ENCODE measurements around the gene CA9.
"Not testable (repeated sequence)": the region's sequence is repeated elsewhere in the genome, so short reads cannot be mapped to it uniquely, and the experiment has no call there.

CA9 gene

DNA sequence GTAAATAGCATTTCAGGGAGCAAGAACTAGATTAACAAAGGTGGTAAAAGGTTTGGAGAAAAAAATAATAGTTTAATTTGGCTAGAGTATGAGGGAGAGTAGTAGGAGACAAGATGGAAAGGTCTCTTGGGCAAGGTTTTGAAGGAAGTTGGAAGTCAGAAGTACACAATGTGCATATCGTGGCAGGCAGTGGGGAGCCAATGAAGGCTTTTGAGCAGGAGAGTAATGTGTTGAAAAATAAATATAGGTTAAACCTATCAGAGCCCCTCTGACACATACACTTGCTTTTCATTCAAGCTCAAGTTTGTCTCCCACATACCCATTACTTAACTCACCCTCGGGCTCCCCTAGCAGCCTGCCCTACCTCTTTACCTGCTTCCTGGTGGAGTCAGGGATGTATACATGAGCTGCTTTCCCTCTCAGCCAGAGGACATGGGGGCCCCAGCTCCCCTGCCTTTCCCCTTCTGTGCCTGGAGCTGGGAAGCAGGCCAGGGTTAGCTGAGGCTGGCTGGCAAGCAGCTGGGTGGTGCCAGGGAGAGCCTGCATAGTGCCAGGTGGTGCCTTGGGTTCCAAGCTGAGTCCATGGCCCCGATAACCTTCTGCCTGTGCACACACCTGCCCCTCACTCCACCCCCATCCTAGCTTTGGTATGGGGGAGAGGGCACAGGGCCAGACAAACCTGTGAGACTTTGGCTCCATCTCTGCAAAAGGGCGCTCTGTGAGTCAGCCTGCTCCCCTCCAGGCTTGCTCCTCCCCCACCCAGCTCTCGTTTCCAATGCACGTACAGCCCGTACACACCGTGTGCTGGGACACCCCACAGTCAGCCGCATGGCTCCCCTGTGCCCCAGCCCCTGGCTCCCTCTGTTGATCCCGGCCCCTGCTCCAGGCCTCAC is at the start of gene CA9:
TSS of gene CA9 (plus strand) at position 797 of the 893 bp plus-strand sequence. CDS start at position 829, 32 bp downstream.
- DNase-seq = peak; percentile 82

DNA sequence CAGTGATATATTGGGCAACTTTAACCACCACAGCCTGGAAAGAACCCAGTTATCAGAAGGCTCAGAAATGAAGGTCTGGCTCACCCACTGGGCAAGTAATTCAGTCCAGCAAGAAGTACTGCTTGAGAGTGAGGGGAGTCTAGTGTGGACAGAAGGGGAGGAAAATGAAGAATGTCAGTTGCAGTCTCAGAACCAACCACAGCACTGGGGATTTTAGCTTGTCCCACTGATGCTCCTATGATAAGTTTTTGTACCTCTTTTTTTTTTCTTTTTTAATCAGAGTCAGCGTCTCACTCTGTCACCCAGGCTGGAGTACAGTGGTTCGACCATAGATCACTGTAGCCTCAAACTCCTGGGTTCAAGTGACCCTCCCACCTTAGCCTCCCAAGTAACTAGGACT is 46.2 kb upstream of the CA9 start:
- no peak for DNase-seq

DNA sequence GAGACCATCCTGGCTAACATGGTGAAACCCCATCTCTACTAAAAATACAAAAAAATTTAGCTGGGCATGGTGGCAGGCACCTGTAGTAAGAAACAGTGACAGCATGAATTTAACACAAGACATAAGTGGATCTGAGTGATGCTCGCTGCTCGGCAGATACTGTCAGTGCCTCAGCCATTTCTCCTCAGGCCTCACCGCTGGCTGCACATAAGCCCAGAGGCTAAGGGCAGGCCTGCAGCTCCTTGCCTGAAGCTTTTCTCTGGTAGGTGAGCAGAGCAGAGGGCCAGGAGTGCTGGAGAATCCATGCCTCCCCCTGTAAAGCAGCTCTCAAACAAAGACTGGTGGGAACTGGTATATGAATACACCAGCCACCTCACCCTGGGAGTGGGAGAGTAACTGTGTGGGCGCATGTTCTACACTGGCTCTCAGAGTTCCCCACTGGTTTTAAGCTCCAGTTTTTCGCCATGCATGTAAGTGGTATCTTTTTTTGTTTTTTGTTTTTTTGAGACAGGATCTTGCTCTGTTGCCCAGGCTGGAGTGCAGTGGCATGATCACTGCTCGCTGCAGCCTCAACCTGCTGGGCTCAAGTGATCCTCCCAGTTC is 45.2 kb upstream of the CA9 start:
- no peak for DNase-seq

DNA sequence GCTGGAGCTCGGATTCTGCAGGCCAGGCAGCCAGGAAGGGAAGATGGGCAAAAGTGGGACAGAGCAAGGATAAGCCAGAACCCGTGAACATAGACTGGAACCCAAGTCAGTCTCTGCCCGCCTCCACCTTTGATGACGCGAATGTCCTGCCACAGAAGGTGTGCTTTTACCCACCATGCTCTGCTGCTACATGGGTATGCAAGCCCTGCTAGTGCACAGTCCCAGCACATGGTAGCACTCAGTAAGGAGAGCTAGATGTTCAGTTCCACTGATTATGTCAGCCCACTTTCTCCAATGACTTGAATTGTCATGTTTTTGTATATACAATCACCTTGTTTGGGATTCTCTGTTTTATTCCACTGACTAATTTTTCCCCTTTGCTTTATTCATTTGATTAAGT is 44.1 kb upstream of the CA9 start:
- no peak for DNase-seq

DNA sequence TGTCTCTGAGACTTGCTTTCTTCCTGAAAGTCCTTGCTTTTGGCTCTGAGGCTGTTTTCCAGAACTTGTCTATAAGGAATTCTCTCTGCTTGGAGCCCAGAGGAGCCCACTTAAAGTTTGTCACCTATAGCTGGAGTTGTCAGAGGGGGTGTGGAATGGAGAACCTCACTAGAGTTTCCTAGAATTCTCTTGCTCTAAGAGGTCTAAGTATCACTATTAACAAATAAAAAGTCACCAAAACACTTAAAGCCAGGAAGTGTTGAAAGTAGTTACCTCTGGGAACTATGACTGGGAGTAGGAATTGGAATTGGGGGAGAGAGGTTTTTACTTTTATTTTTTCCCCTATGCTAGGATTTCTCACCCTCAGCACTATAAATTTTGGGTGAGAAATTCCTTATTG is 38.0 kb upstream of the CA9 start:
- no peak for DNase-seq

DNA sequence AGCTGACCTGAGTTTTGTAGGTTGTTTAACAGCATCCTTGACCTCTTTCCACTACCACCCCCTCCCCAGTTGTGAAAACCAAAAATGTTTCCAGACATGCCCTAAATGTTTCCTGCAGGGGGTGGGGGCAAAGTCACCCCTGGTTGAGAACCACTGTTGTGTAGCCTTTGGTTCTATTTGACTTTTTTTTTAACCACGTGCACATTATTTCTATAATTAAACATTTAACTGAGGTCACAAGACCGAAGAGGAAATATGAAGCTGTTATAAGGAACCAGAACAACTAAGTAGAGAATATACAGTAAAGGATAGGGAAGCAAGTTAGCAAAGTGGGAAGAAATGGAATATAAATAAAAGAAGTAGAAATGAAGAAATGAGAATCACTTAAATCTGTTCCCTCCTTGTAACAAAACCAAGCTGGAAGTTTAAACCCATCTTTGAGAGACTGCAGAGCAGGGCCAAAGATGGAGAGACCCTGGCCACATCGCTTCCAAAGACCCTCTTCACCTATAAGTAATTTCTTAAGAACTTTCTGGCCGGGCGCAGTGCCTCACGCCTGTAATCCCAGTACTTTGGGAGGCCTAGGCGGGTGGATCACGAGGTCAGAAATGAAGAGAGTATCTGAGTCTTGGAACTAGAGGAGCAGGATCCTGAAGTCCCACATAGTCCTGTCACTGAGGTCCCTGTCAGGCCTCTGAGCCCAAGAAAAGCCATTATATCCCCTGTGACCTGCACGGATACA is 37.4 kb upstream of the CA9 start:
- no peak for DNase-seq

DNA sequence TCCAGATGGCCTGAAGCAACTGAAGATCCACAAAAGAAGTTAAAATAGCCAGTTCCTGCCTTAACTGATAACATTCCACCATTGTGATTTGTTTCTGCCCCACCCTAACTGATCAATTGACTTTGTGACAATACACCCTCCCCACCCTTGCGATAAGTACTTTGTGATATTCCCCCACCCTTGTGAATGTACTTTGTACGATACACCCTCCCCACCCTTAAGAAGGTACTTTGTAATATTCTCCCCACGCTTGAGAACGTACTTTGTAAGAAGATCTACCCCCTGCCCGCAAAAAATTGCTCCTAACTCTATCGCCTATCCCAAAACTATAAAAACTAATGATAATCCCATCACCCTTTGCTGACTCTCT is 36.9 kb upstream of the CA9 start:
- DNase-seq = not testable (repeated sequence)

DNA sequence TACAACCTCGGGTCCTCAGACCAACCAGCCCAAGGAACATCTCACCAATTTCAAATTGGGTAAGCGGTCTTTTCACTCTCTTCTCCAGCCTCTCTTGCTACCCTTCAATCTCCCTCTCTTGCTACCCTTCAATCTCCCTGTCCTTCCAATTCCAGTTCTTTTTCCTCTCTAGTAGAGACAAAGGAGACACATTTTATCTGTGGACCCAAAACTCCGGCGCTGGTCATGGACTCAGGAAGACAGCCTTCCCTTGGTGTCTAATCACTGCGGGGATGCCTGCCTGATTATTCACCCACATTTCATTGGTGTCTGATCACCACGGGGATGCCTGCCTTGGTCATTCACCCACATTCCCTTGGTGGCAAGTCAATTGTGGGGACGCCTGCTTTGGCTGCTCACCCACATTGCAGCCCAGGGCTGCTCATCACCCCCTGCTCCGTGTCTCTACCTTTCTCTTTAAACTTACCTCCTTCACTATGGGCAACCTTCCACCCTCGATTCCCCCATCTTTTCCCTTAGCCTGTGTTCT is 36.2 kb upstream of the CA9 start:
- DNase-seq = not testable (repeated sequence)

DNA sequence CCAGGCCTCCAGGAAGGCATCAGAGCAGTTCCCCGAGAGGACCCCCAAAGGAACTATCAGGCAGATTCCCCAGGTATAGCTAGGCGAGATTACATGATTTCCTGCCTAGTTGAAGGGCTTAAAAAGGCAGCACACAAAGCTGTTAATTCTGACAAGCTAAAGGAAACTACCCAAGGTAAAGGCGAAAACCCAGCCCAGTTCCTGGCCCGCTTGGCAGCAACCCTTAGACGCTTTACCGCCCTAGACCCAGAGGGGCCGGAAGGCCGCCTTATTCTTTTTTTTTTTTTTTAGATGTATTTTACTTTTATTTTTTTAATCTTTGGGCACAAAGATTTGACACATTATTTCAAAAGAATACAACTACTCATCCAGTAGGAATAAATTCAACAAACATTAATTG is 35.0 kb upstream of the CA9 start:
- not testable (repeated sequence) for DNase-seq

DNA sequence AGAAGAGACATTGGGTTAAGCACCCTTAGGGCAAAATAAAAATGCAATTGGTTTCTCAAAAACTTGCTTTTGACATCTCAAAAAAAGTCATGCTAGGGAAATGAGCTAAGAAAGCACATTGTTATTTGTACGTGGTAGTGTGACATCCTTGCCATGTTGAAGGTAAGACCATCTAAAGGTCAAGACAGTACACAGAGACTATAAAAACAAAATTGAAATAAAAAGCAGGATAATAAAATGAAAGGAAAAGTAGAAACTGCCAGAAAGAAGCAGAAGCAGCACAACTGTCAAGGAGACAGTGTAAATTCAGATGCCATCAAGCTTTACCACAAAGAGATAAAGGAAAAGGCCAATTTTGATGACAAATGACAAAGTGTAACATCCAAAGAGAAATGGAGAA is 34.5 kb upstream of the CA9 start:
- DNase-seq = not testable (repeated sequence)

DNA sequence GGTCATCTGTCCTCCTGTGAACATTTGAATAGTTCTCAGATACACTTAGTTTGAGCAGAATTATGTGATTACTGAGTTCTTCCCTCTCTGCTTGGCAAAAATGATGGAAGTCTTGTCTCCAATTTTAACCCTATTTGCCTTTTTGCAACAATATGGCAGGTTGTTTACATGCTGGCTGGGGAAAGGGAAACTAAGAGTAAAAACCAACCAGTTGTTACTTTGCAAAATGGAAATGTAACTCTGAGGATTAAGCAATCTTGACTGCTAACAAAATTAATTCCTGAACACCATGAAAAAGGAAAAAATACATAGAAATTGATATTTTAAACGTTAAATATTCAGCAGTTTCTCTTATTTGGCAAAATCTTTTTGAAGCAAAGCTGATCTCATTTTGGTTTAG is 34.1 kb upstream of the CA9 start:
- no peak for DNase-seq

DNA sequence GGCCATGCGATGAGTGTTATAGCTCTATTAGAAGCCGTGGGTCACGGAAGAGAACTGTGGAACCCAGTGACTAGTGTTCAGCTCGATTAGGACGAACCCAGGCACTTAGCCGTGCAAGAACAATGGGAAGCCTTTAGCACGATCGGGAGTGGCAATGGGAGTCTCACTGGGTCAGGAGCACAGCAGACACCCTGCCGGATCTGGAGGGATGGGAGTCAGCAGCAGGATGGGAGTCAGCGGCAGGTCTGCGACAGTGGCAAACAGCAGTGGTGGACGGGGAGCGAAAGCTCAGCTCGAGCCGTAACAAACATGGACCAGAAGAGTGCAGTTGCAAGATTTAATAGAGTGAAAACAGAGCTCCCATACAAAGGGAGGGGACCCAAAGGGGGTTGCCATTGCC is 33.3 kb upstream of the CA9 start:
- not testable (repeated sequence) for DNase-seq

DNA sequence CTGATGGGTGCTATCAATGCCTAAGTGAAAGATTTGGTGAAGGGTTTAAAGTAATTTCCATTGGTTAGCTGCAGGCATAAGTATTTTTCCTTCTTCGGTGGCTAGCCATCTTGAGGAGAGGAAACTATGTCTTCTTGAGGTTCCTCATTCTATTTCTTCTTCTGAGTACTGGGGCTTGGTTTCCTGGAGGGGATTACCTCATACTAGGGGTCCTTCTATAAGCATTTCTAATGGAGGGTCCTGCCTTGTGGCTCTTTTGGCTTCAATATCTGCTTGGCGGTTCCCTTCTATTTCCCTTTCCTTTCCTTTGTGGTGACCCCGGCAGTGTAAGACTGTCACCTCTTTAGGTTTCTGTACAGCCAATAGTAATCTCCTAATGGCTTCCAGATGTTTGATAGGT is 32.2 kb upstream of the CA9 start:
- DNase-seq = not testable (repeated sequence)

DNA sequence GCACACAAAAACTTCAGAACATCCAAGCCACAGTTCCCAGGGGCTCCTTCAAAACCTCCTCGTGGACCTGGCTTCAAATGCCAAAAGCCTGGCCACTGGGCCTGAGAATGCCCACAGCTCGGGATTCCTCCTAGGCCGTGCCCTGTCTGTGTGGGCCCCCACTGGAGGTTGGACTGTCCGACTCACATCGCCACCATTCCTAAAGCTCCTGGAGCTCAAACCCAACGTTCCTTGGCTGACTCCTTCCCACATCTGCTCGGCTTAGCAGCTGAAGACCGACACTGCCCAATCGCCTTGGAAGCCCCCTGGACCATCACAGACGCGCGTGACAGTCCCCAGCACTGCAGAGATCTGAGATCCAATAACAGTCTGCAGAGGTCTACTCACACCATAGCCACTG is 30.7 kb upstream of the CA9 start:
- no peak for DNase-seq

DNA sequence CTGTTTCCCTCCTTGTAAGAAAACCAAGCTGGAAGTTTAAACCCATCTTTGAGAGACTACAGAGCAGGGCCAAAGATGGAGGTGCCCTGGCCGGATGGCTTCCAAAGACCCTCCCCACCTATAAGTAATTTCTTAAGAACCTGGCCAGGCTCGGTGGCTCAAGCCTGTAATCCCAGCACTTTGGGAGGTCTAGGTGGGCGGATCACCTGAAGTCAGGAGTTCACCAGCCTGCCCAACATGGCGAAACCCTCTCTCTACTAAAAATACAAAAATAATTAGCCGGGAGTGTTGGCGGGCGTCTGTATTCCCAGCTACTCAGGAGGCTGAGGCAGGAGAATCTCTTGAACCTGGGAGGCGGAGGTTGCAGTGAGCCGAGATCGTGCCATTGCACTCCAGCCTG is 28.0 kb upstream of the CA9 start:
- DNase-seq = not testable (repeated sequence)

DNA sequence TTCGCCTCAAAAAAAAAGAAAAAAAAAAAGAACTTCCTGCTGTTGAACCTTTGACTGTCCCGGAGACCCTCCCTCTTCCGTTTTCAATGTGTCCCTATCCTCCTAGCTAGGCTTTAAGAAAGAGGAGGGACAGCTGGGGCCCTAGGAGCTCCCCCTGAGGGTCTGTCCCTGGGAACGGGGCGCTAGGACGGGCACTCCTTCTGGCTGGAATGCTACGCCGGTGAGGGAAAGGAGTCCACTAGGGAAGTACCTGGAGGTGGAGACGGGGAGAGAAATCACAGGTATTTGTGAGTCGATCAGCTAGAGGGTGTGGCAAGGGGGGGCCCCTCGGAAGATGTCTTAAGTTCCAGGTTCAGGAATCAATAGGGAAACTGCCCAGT is 27.6 kb upstream of the CA9 start:
- DNase-seq = peak; percentile 74

DNA sequence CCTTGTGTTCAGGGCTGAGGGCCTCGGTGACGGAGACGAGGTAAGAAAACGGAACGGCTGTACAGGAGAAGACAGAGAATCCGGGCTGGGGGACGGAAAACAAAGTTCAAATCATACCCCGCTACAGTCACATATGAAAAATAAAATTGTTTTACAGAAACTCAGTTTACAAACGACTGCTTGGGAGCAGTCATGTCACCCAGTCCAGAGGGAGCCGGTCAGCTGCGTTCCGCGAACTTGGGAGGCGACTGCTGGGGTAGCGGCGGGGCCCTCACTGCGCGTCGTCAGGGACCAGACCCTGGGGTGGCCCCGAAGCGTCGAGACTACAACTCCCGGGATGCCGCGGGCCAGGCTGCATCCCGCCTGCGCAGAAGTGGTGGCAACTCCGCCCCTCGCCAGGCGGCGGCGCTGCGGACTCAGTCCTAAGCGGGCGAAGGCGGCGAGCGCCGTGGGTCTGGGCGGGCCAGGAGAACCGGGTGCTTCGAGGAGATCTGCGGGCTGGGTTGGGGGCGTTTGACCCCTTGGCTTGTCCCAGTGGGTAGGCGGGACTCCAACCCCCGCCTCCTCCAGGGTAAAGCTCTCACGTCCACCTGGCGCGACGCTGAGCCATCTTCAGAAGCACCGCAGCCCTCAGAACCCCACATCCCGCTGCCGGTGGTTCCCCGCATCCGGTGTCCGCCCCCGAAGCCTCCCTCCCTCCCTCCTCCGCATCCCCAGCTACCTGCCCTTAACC is 27.0 kb upstream of the CA9 start:
- peak; percentile 90 for DNase-seq

DNA sequence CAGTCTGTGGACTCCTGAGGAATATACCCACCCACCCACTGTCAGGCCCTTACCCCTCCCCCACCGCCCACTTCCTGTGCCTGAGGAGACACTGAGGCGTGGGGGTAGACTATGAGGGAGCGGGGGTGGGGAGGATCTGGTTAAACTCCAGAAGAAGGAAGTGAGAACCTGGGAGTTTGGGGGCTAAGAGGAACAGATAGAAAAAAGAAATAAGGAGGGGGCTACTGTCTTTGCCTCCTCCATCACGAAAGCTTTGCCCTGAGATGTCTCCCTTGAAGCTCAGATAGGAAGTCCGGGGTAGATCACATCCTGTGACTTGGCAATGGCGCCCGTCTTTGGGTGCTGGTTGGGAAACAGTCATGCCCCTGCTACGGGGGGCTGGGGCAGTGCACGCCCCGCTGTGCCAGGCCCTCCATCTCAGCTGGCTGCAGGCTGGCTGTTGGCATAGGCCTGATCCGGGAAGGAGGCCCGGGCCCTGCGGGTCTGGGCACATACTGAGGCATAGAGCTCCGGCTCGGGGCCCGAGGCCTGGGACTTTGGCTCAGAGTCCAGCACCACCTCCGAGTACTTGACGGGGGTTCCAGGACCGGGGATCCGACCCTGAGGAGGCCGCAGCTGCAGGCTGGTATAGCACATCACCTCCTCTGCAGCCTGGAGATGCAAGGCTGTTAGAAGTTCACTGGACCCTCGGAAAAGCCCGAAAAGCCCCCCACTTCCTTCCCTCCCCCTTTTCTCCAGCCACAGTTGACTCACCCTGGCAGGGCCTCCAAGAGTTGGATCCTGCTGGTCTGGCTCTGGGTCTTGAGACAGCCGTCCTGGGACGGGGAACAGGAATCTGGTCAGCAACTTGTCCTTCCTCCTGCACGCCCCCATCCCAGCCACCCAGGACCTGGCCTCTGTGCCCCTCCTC is 24.0 kb upstream of the CA9 start:
- DNase-seq = no peak

DNA sequence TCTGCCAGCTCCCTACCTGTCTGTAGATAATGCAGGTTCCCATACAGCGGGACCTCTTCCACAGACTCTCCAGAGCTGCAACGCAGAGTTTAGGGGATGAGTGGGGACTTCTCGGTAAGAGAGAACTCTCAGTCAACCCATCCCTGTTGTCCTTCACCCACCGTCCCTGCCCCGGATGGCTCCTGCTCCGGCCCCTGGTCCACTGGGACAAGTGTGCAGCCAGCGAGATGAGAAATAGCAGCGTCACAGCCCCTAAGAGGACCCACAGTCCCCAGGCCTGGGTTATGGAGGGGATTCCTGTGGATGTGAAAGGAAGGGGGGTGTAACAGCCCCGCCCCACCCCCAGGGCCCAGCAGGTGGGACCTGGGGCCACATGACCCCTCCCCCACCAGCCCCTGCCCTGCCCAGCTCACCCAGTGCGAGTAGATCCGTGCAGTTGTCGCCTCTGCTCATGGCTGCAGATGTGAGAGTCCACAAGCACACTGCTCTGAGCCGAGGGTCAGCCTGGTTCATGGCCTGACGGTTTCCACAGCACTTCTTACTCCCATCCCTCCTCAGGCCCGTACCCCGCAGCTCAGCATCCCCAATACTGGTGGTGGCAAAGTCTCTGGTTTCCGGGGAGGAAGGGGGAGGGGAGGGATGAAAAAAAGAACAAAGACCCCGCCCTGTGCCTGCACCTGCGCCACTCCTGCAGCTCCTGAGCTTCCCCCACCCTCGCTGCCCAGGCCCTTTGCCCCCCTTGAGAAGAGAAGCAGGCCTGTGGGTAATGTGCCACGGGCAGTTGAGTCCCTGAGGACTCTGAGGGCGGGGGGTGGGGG is 23.2 kb upstream of the CA9 start, which contains the start of gene SIT1:
TSS of gene SIT1 (minus strand) at position 591 of the 818 bp plus-strand sequence. CDS start at position 513, 78 bp downstream.
- DNase-seq = peak; percentile 74

DNA sequence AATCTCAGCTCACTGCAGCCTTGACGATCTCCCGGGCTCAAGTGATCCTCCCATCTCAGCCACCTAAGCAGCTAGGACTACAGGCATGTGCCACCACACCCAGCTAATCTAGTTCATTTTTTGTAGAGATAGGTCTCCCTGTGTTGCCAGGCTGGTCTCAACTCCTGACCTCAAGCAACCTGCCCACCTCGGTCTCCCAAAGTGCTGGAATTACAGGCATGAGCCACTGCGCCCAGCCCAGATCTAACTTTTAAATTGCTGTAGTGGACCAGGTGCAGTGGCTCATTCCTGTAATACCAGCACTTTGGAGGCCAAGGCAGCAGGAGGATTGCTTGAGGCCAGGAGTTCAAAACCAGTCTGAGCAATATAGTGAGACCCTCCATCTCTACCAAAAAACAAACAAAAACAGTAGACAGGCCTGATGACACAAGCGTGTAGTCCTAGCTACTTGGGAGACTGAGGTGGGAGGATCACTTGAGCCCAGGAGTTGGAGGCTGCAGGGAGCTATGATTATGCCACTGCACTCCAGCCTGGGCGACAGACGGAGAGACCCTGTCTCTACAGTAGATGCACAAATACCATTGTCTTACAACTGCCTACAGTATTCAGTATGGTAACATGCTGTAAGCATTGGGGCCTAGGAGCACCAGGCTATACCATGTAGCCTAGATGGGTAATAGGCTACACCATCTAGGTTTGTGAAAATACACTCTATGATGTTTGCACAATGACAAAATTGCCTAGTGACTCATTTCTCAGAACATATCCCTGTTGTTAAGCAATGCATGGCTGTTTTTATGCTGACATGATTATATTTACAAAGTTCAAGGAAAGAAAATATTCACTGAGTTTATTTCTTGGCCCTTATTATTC is 21.5 kb upstream of the CA9 start:
- no peak for DNase-seq

Measured in DMS79 treated with DMSO at 0.1 percent for 48 hours (cell line).